Body of pancreas (tissue), 4 donors: Measurements from ENCODE around the gene TRAK2. TPM values are rescaled to one million over a fixed set of nuclear protein-coding genes. Genes with fewer than 3 reads are reported as not detected.
A peak's percentile ranks its signal among the peaks of the same experiment; 100 is the strongest.

ENCODE experiments used
- ATAC-seq: fragments of 150-250 bp; one replicate; pipeline ENCODE4 v1.9.1; 2016
- DNase-seq, 4 donors: peaks; one replicate each; pipeline ENCODE4 v3.0.0-alpha.2; 2019
- H3K27ac ChIP-seq, 4 donors: fragments of 200-600 bp; sonication (generic); 1 replicate in 3 of 4; 2 replicates in 1 of 4; pipeline versions ENCODE4 v1.5.1 to v1.6.1; 2016 to 2019; ENCODE audit warnings: mild to moderate bottlenecking in 1 of 4, mixed read lengths in 1 of 4, moderate library complexity in 1 of 4
- H3K27me3 ChIP-seq, 2 donors: fragments of 200-600 bp; sonication (generic); one replicate each; pipeline ENCODE4 v1.6.0; 2016; ENCODE audit warnings: mild to moderate bottlenecking in 1 of 2
- H3K36me3 ChIP-seq, 2 donors: fragments of 200-600 bp; sonication (generic); replicated peaks in 1 of 2; 2 replicates each; pipeline ENCODE4 v1.5.1; 2016; ENCODE audit warnings: low read depth in 2 of 2; ENCODE audit not compliant: insufficient read depth in 1 of 2
- H3K4me1 ChIP-seq: fragments of 200-600 bp; sonication (generic); one replicate; pipeline ENCODE4 v1.6.0; 2016
- H3K4me3 ChIP-seq, 2 donors: fragments of 200-600 bp; sonication (generic); 1 replicate in 1 of 2; 2 replicates in 1 of 2; pipeline ENCODE4 v1.5.1; 2016 to 2019
- H3K9me3 ChIP-seq, 3 donors: fragments of 200-600 bp; sonication (generic); 1 replicate in 2 of 3; 2 replicates in 1 of 3; pipeline ENCODE4 v1.5.1; 2016
- POLR2A ChIP-seq, 3 donors: fragments of 450-650 bp; IDR thresholded peaks; one replicate each; pipeline ENCODE4 v1.6.1; 2016; ENCODE audit warnings: antibody characterized with exemption in 3 of 3, mild to moderate bottlenecking in 2 of 3
- WGBS, 2 donors: methylation state at CpG; one replicate each; pipeline ENCODE4 v1.1.5; 2017; 5-methylcytosine and 5-hydroxymethylcytosine counted together
- intact Hi-C: fragments of 100-400 bp; cut with DNase I; formaldehyde crosslinking; loops from one replicate; pipeline ENCODE4 v1.15.1; 2023
- total RNA-seq, 2 donors: library from RNA; depleted of rRNA; stranded (reverse); fragments of >200 nt; gene quantifications; one replicate each; pipeline ENCODE4 v1.1.0, GENCODE V29; 2016
- TF ChIP-seq, protein P1 (sequence below), 7 experiments: fragments of 450-650 bp in 4 of 7; fragments of 200-600 bp in 3 of 7; sonication (generic) in 3 of 7; IDR thresholded peaks; one replicate each; pipeline ENCODE4 v1.5.1; 2016 to 2019; ENCODE audit warnings: antibody characterized with exemption in 7 of 7

The TRAK2 gene
- total RNA-seq, 2 donors from 2014 or later = 13.8 to 24.9 TPM

DNA sequence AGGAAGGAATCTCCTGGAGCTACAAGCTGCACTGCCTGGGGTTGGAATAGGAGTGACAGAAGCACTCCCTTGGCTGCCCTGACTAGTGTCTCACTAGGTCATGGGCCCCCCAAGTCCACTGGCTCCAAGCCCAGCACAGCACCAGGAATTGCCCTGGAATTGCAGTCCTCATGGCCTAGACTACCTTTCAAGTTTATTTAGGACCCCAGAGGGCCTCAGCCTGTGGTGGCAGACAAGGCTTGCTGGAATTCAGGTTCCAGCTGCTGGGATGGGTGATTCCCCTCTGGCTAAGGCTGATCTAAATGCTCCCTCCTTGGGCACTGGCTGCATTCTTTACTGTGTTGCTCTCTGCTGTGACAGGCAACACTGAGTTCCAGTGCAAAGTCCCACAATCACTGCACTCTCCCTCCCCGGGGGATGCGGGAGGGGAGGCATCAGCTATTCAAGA lies 14.3 kb upstream of the TRAK2 start:
- ATAC-seq (no peak), DNase-seq (no peak)
- WGBS, 2 donors = 83 to 88% methylated on average over 1 to 2 of the region's 2 CpGs
- H3K9me3 ChIP-seq = no peaks in the 10 kb centered on the region
- peaks cover 0 to 5% of the 10 kb centered on the region in 2 donors for H3K36me3 ChIP-seq
- no peaks in the 10 kb centered on the region for H3K27me3 ChIP-seq
- no peak overlapping the region for H3K4me3 ChIP-seq
- no peaks in the 10 kb centered on the region for H3K4me1 ChIP-seq
- intact Hi-C loops = no loop called here
- TF ChIP-seq, protein P1, sequence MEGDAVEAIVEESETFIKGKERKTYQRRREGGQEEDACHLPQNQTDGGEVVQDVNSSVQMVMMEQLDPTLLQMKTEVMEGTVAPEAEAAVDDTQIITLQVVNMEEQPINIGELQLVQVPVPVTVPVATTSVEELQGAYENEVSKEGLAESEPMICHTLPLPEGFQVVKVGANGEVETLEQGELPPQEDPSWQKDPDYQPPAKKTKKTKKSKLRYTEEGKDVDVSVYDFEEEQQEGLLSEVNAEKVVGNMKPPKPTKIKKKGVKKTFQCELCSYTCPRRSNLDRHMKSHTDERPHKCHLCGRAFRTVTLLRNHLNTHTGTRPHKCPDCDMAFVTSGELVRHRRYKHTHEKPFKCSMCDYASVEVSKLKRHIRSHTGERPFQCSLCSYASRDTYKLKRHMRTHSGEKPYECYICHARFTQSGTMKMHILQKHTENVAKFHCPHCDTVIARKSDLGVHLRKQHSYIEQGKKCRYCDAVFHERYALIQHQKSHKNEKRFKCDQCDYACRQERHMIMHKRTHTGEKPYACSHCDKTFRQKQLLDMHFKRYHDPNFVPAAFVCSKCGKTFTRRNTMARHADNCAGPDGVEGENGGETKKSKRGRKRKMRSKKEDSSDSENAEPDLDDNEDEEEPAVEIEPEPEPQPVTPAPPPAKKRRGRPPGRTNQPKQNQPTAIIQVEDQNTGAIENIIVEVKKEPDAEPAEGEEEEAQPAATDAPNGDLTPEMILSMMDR (IDR thresholded peaks at IDR 0.05) = no peak
- TF ChIP-seq POLR2A (IDR thresholded peaks at IDR 0.05) = no peak
- H3K27ac ChIP-seq = peak overlapping the region in 3 of 4 donors; percentile 40 to 68 (median 63)

DNA sequence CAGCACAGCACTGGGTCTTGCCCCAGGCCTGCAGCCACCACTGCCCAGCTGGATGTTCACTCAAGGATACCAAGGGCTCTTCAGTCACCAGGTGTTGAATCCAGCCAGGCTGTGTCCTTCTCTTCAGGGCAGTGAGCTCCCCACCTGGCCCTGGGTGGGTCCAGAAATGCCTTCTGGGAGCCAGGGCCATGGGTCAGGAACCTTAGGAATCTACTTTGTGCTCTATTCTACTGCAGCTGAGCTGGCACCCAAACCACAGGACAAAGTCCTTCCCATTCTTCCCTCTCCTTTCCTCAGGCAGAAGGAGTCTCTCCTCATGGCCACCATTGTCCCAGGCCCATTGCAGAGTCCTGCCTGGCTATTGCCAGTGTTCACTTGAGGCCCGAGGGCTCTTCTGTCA lies 13.3 kb upstream of the TRAK2 start:
- TF ChIP-seq, protein P1 (IDR thresholded peaks at IDR 0.05) = no peak
- TF ChIP-seq POLR2A (IDR thresholded peaks at IDR 0.05) = no peak
- Histone ChIP-seq H3K9me3 (no peaks in the 10 kb centered on the region), H3K36me3 (peaks cover under 1 to 5% of the 10 kb centered on the region in 2 donors), H3K27me3 (no peaks in the 10 kb centered on the region), H3K4me1 (no peaks in the 10 kb centered on the region), H3K27ac (no peak overlapping the region), H3K4me3 (no peak overlapping the region)
- ATAC-seq (no peak), DNase-seq (no peak)
- intact Hi-C loops = no loop called here
- 100% methylated on average over 1 of the region's 1 CpG for WGBS, 2 donors

DNA sequence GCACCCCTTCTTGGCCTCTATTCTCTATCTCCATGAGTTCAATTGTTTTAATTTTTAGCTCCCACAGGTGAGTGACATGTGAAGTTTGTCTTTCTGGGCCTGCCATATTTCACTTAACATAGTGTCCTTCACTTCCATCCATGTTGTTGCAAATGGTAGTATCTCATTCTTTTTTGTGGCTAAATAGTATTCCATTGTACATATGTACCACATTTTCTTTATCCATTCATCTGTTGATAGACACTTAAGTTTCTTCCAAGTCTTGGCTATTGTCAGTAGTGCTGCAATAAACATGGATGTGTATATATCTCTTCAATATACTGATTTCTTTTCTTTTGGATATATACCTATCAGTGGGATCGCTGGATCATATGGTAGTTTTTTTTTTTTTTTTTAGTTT lies 9.3 kb upstream of the TRAK2 start:
- H3K9me3 ChIP-seq = no peaks in the 10 kb centered on the region
- ATAC-seq (no peak), DNase-seq (no peak)
- no peak overlapping the region for H3K4me3 ChIP-seq
- H3K27ac ChIP-seq = no peak overlapping the region
- TF ChIP-seq, protein P1 (IDR thresholded peaks at IDR 0.05) = no peak
- no peak for TF ChIP-seq POLR2A (IDR thresholded peaks at IDR 0.05)
- peaks cover 2 to 10% of the 10 kb centered on the region in 2 donors for H3K36me3 ChIP-seq
- H3K27me3 ChIP-seq = no peaks in the 10 kb centered on the region
- intact Hi-C loops = no loop called here
- H3K4me1 ChIP-seq = no peaks in the 10 kb centered on the region
- 100% methylated on average over 1 of the region's 1 CpG for WGBS, 2 donors

DNA sequence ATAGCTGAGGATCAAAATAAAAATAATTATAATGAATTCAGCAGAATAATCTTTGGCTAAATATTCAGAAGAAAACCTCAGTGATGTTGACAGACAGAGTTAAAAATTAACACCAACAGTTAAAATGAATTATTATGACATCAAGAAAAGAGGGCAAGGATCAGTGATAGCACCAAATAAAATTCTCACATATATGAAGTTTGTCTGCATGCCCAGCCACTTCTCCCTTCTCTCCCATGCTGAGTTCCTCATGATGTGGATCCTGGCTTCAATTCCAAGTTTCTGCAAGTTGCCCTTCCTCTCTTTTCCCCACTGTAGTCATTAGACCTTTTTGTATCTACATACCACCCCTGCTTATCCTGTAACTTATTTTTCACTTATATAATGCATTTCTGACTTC lies 7.1 kb upstream of the TRAK2 start:
- TF ChIP-seq, protein P1 (IDR thresholded peaks at IDR 0.05) = no peak
- H3K9me3 ChIP-seq = no peaks in the 10 kb centered on the region
- intact Hi-C loops = loop anchor here (10.0 kb wide), 1 partner anchor 64 kb away; no protein-coding TSS in a partner anchor
- DNase-seq (no peak), ATAC-seq (no peak)
- no peak overlapping the region for H3K4me3 ChIP-seq
- H3K27me3 ChIP-seq = no peaks in the 10 kb centered on the region
- no peak overlapping the region for H3K27ac ChIP-seq
- peaks cover 2 to 10% of the 10 kb centered on the region in 2 donors for H3K36me3 ChIP-seq
- peaks cover 4% of the 10 kb centered on the region for H3K4me1 ChIP-seq

DNA sequence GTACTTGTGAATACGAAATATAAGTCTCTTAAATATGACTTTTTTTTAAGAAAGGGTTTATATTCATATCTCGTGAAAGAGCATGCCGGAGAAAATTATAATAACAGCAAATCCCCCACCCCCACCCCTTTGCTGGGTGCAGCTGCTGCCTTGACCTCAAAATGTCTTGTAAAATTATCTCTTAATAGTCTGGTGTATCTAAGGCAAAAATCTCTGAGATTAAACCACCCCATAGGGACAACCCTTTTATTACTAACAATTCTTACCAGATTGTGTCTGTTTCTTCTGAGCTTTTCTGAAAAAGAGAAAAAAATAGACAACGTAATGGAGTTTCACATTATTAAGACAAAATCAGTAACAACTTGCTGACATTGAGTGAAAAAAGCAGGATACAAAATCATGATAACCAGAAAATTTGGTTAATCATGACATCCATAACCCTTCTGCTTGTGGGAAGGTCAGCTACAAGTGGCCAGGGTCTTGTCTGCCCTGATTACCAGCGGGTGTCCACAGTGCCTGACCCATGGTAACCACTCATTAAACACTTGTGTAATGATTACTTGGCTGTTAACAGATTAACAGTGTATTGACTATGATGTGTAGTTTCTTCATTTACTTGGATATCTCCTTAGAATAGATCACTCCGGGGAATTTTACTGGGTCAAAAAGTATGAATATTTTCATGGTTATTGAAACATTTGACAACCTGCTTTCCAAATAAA lies 1.8 kb upstream of the TRAK2 start:
- no peak for ATAC-seq
- Histone ChIP-seq H3K27ac (no peak overlapping the region), H3K9me3 (no peaks in the 10 kb centered on the region), H3K36me3 (no peaks in the 10 kb centered on the region), H3K4me3 (no peak overlapping the region), H3K4me1 (peaks cover 39% of the 10 kb centered on the region), H3K27me3 (no peaks in the 10 kb centered on the region)
- TF ChIP-seq POLR2A (IDR thresholded peaks at IDR 0.05) = no peak
- TF ChIP-seq, protein P1 (IDR thresholded peaks at IDR 0.05) = no peak
- no peak for DNase-seq
- WGBS, 2 donors = 56 to 64% methylated on average over 6 of the region's 6 CpGs
- intact Hi-C loops = loop anchor here (10.0 kb wide), 1 partner anchor 58 kb away; no protein-coding TSS in a partner anchor
